ENCODE results near the gene RNF141.

RNF141 gene

DNA sequence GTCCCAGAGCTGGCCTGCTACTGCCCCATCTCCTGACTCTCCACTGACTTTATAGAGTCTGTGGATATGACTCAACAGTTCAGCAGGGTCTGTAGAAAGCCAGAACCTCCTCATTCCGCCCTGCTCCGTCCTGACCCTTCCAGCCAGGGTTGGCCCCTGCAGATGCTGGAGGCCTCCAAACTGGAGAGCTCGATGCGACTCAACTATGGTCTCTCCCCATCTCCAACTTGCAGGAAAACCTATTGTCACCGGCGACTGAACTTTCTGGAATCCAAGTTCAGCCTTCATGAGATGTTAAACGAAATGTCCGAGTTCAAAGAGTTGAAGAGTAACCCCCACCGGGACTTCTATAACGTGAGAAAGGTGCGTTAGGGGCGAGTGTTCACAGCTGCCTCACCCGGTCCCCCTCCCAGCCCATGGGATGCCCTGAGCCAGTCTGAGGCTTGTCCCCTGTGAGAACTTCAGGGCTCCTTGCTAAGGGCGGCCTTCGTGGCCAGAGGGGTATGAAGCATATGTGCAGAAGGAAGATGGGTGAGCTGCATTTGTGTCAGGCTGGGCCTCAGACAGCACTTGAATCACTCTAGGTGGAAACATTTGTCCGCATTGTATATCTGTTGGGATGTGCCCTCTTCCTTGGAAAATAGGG, 53.9 kb downstream of the RNF141 start:
- no peaks in the 10 kb centered on the region for H4K20me1 ChIP-seq (ENCODE audit: insufficient read depth, low read length)
- H3K36me3 ChIP-seq (replicated peaks; ENCODE audit: insufficient read depth, low read length): no peaks in the 10 kb centered on the region
- peaks cover 19% of the 10 kb centered on the region for H3K4me1 ChIP-seq (ENCODE audit: low read length)
- no peaks in the 10 kb centered on the region for H3K9me3 ChIP-seq (replicated peaks; ENCODE audit: insufficient read depth, low read length)
- no peaks in the 10 kb centered on the region for H3K79me2 ChIP-seq (ENCODE audit: low read length)
- no peaks in the 10 kb centered on the region for H3K27me3 ChIP-seq (replicated peaks; ENCODE audit: insufficient read depth, low read length)
- DNase-seq: no peak
- H2AFZ ChIP-seq (ENCODE audit: low read length): no peak overlapping the region
- peaks cover 6% of the 10 kb centered on the region for H3F3A ChIP-seq (ENCODE audit: insufficient read depth, low read length)
- no peaks in the 10 kb centered on the region for H3K9me2 ChIP-seq (replicated peaks; ENCODE audit: insufficient read depth, low read length)
- TF ChIP-seq EZH2 (optimal IDR thresholded peaks at IDR 0.05; ENCODE audit: low read depth, low read length): no peak
- no peak for TF ChIP-seq EZH2phosphoT487 (IDR thresholded peaks at IDR 0.05; ENCODE audit: low read length)
- TF ChIP-seq, protein P1, sequence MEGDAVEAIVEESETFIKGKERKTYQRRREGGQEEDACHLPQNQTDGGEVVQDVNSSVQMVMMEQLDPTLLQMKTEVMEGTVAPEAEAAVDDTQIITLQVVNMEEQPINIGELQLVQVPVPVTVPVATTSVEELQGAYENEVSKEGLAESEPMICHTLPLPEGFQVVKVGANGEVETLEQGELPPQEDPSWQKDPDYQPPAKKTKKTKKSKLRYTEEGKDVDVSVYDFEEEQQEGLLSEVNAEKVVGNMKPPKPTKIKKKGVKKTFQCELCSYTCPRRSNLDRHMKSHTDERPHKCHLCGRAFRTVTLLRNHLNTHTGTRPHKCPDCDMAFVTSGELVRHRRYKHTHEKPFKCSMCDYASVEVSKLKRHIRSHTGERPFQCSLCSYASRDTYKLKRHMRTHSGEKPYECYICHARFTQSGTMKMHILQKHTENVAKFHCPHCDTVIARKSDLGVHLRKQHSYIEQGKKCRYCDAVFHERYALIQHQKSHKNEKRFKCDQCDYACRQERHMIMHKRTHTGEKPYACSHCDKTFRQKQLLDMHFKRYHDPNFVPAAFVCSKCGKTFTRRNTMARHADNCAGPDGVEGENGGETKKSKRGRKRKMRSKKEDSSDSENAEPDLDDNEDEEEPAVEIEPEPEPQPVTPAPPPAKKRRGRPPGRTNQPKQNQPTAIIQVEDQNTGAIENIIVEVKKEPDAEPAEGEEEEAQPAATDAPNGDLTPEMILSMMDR (IDR thresholded peaks at IDR 0.05; ENCODE audit: low read length): no peak
- no peak overlapping the region for H3K9ac ChIP-seq (ENCODE audit: low read length)
- no peak overlapping the region for H3K27ac ChIP-seq (ENCODE audit: low read length)
- H3K4me2 ChIP-seq (ENCODE audit: low read depth, low read length): no peak overlapping the region
- no peak overlapping the region for H3K4me3 ChIP-seq (ENCODE audit: low read length)

DNA sequence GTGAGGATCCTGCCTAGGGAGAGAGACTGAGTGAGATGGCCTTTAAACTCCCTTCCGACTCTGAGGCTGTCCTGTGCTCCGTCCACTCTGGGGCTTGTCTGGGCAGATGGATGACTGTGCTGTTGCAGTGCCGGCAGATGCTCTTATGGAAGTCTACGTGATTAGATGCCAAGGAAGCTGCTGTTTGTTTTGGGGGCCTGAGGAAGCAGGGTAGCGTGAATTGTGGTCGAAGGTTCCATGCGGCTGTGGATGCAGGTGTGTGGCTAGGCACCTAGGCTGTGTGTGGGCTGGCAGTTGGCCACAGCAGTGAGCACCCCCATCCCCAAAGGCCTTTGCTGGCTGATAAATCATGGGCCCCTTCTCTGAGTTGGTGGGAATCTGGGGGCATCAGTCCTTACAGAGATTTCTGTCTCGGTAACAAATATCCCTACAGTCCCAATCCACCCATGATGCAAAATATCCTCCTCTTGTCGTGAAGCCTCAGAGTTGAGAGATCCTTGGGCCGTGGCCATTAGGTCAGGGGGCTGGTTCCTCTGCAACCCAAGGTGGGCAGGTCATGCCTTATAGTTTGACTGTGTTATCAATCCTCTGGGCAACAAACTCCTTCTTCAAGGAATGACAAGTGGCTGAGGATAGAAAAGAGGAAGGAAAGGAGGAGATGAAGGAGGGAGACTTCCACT, 54.7 kb downstream of the RNF141 start:
- H3K9me3 ChIP-seq (replicated peaks; ENCODE audit: insufficient read depth, low read length): no peaks in the 10 kb centered on the region
- no peaks in the 10 kb centered on the region for H3K27me3 ChIP-seq (replicated peaks; ENCODE audit: insufficient read depth, low read length)
- no peaks in the 10 kb centered on the region for H3K9me2 ChIP-seq (replicated peaks; ENCODE audit: insufficient read depth, low read length)
- H3K27ac ChIP-seq (ENCODE audit: low read length): no peak overlapping the region
- no peak overlapping the region for H3K9ac ChIP-seq (ENCODE audit: low read length)
- no peak overlapping the region for H3K4me2 ChIP-seq (ENCODE audit: low read depth, low read length)
- H3K4me1 ChIP-seq (ENCODE audit: low read length): peaks cover 19% of the 10 kb centered on the region
- peaks cover 6% of the 10 kb centered on the region for H3F3A ChIP-seq (ENCODE audit: insufficient read depth, low read length)
- TF ChIP-seq, protein P1 (IDR thresholded peaks at IDR 0.05; ENCODE audit: low read length): no peak
- TF ChIP-seq EZH2phosphoT487 (IDR thresholded peaks at IDR 0.05; ENCODE audit: low read length): no peak
- TF ChIP-seq EZH2 (optimal IDR thresholded peaks at IDR 0.05; ENCODE audit: low read depth, low read length): no peak
- no peaks in the 10 kb centered on the region for H3K36me3 ChIP-seq (replicated peaks; ENCODE audit: insufficient read depth, low read length)
- no peak overlapping the region for H3K4me3 ChIP-seq (ENCODE audit: low read length)
- no peaks in the 10 kb centered on the region for H3K79me2 ChIP-seq (ENCODE audit: low read length)
- no peak for DNase-seq
- H2AFZ ChIP-seq (ENCODE audit: low read length): no peak overlapping the region
- no peaks in the 10 kb centered on the region for H4K20me1 ChIP-seq (ENCODE audit: insufficient read depth, low read length)

DNA sequence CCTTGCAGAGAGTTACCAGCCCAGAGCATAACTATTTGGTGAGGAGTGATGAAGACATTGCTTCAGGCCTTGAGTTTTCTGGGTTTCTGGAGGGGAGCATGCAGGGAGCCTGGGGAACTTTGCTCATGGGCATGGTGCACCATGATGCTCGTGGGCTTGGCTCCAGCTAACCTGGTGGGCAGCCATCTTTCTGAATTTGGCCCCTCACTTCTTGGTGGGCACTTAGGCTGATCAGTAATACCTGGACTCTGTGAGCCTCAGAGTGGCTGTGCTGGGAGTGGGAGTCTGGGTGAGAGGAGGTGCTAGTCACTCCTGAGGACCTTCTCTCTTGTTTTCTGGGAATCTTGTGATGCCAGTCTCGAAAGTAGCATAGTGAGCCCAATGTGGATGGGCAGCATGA, 55.3 kb downstream of the RNF141 start:
- H3K9ac ChIP-seq (ENCODE audit: low read length): no peak overlapping the region
- no peaks in the 10 kb centered on the region for H3K79me2 ChIP-seq (ENCODE audit: low read length)
- TF ChIP-seq EZH2phosphoT487 (IDR thresholded peaks at IDR 0.05; ENCODE audit: low read length): no peak
- no peak for TF ChIP-seq EZH2 (optimal IDR thresholded peaks at IDR 0.05; ENCODE audit: low read depth, low read length)
- TF ChIP-seq, protein P1 (IDR thresholded peaks at IDR 0.05; ENCODE audit: low read length): no peak
- no peaks in the 10 kb centered on the region for H3K36me3 ChIP-seq (replicated peaks; ENCODE audit: insufficient read depth, low read length)
- H3K9me3 ChIP-seq (replicated peaks; ENCODE audit: insufficient read depth, low read length): no peaks in the 10 kb centered on the region
- no peaks in the 10 kb centered on the region for H3K27me3 ChIP-seq (replicated peaks; ENCODE audit: insufficient read depth, low read length)
- H3K27ac ChIP-seq (ENCODE audit: low read length): no peak overlapping the region
- peaks cover 19% of the 10 kb centered on the region for H3K4me1 ChIP-seq (ENCODE audit: low read length)
- H3F3A ChIP-seq (ENCODE audit: insufficient read depth, low read length): peaks cover 6% of the 10 kb centered on the region
- H4K20me1 ChIP-seq (ENCODE audit: insufficient read depth, low read length): no peaks in the 10 kb centered on the region
- no peak overlapping the region for H2AFZ ChIP-seq (ENCODE audit: low read length)
- H3K4me2 ChIP-seq (ENCODE audit: low read depth, low read length): no peak overlapping the region
- no peak overlapping the region for H3K4me3 ChIP-seq (ENCODE audit: low read length)
- DNase-seq: no peak
- no peaks in the 10 kb centered on the region for H3K9me2 ChIP-seq (replicated peaks; ENCODE audit: insufficient read depth, low read length)

Measured in MM.1S (cell line).